NCI-H748 treated with DMSO at 0.1 percent for 48 hours (cell line): ENCODE results near the gene CEP43.

Experiments used
- DNase-seq: peaks from one replicate; lab custom pipeline; 2025; lab: John Stamatoyannopoulos, UW

The CEP43 gene

GRCh38 chr6:167013946-167014345 is 14.7 kb downstream of the CEP43 start:
- no peak for DNase-seq

DNA sequence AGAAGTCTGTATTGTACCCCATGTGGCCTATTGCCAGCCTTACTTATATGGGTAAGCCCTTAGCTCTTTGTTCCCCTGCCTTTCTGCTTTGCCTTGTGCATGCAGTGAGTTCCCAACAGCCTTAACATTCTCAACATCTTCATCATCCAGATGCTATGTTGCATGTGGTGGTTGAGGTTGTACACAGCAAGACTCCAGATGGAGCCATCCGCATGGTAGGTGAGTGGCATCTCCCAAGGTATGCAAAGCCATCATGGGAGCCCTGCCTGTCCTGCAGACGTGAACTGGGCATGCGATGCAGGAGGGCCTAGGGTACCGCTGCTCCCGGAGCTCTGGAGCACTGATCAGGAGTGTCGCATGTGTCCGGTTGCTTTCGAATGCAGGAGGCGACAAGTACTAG is 16.1 kb downstream of the CEP43 start:
- DNase-seq, result no peak

GRCh38 chr6:167020206-167020605 is 21.0 kb downstream of the CEP43 start:
- DNase-seq, result no peak

DNA sequence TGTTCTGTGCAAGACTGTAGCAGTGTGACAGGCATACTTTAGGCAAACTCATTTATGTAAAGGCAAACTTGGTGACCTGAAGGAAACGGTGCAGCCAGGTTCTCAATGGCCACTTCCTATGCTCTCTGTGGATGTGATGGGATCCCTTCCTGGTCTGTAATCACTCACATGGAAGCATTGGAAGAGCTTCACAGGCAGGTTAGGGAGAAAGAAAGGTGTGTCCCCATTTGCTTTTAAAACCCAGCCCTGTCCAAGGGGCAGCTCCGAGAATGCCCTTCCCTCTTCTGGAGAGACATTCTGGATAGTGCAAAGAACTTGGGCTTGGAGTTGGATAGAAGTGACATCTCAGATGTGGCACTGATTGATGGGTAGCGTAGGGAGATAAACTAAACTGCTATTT is 28.1 kb downstream of the CEP43 start:
- DNase-seq, result no peak

- DNase-seq, result no peak
Measured at GRCh38 chr6:167027772-167028171, 28.6 kb downstream of the CEP43 start.

DNA sequence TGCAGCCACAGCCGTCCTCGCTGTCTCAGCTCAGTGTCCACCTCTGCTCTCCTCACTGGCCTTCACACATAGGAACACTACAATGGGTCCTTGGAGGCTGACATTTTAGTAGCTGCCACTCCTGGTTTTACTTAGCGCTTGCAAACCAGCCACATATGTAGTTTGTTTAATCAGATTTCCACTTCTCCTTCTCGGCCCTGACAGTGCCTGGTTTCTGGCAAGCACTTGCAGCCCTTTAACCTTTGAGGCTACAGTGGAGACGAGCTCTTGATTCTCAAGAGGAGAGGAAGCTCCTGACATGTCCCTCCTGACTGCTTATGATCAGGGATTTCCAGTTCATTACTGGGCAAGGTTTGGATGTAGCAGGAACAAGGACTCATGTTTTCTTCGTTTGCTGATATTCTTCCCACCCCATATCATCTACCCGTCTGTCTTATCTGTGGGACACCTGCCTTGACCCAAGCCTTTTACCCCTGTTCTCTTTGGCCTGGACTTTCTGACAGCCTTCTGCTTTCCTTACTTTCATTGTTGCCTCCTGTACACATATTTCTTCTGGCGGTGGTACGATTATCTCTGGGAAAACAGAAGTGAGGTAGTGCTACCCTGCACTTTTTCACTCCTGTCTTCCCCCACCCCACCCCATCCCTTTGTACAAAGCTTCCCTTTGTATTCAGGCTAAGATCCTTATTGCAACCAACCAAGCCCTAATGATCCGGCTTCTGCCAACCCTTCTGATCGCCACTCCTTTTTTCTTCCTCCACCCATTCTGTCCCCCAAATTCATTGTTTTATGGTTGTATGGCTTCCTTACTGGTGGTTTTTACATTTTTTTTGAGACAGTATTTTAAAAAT is 31.2 kb downstream of the CEP43 start:
- no peak for DNase-seq

- no peak for DNase-seq
Measured at GRCh38 chr6:167031082-167031709, 32.0 kb downstream of the CEP43 start.

DNA sequence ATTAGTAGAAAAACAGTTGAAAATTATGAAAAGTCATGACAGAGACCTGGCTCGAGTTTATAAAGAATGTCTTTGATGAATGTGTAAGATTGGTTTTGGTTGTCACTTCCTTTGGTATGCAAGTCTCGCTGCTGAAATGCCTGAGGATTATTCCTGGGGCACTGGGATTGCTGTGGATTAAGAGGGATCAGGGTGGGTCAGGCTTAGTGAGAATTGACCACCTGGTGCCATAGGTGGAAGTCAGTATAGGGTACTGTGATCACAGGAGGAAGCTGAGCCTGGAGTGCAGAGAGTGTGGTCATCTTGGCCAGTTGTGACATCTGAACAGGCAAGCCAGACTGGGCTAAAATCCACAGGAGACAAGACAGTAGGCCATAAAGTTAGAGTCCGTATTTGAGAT is 34.9 kb downstream of the CEP43 start:
- no peak for DNase-seq

- DNase-seq, result no peak
Measured at GRCh38 chr6:167037762-167038161, 38.6 kb downstream of the CEP43 start.

- DNase-seq, result no peak
Measured at GRCh38 chr6:167044696-167045095, 45.5 kb downstream of the CEP43 start.

DNA sequence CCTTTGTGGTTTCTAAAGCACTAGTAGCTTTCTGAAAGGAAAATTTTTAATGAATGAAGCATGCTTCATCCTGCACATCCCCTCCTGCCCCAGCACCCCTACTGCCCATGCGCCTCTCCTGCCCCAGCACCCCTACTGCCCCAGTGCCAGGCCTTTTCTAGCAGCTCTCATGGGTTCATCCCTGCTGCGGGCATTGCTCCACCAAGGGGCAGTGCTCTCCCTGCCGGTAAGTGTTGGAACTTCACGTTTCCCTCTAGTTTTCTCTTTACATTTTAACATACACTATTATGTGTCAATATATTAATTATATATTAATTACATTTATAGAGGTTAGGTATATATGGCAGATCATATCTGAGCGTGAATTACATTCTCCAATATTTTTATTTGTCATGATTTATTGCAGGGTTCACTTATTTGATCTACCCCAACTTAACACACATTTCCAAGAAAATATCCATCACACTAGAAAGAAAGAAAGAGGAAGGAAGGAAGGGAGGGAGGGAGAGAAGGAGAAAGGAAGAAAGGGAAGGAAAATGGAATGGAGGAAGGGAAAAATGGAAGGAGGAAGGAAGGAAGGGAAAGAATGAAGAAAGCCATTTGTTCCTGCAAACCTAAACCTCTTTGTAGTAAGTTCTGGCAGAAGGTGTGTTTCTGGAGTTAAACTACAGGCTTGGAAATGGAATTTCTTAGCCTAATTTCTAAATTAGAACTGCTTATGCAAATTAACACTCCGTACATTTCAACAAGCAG is 46.8 kb downstream of the CEP43 start:
- DNase-seq, result no peak

DNA sequence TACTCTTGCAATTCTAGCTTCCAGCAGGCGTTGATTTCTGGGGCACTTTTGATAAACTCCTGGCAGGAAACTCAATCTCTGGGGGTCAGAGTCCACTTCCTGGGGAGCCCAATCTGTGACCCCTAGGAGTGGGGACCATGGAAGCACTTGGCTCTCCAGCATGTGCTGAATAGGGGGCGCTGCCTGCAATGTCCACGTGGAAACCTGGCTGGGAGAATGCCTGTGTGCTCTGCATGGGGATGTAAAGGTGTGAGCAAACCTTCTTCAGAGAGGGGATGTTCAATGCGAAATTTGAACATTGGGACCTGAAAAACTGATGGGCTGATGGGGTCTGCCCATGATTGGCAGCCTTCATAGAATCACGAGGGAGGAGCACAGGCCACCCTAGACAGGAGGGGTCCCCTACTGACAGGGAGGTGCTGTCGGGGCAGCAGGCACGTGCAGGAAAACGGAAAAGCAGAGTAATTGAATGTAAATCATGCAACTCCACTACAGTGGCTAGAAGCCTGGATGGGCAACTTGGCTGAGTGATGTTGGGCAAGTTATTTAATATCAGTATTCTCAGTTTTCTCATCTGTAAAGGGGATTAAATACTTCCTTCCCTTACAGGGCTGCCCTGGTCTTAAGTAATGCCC is 47.8 kb downstream of the CEP43 start:
- no peak for DNase-seq

DNA sequence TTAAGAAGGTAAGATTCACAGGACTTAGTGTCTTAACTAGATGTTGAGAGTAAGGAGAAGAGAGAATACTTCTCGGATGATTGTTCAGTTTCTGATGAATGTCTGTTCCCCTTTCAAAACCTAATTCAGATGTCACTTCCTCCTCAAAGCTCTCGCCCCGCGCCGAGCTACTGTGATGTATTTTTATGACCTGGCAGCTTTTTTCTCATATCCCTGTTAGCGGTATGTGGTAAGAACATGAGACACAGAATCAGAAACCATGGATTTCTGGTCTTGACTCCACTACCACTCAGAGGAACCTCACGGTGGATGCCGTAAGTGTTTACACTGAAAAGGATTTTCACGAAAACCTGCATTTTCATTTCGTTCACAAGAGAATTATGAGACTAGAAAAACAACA is 48.4 kb downstream of the CEP43 start:
- DNase-seq, result no peak
